ENCODE data around the gene KCNIP4.

Gene KCNIP4

DNA sequence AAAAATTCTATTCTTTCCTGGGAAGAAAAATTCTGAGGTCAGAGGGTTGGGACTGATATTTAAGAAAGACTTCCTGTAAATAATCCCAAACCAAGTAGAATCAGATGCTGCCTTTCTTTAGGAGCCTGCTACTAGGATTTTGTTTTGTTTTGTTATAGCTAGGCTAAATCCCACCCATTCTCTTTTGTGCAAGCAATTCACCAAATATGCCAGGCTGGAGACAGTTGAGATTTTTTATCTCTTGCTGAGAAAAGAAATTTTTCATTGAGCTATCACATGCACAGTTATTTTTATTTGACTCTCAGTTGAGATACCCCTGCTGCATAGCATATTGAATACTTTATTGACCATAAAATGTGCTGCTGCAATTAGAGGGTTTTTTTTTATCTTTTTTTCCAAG lies 196.0 kb downstream of the KCNIP4 start:
- DNase-seq: no peak

DNA sequence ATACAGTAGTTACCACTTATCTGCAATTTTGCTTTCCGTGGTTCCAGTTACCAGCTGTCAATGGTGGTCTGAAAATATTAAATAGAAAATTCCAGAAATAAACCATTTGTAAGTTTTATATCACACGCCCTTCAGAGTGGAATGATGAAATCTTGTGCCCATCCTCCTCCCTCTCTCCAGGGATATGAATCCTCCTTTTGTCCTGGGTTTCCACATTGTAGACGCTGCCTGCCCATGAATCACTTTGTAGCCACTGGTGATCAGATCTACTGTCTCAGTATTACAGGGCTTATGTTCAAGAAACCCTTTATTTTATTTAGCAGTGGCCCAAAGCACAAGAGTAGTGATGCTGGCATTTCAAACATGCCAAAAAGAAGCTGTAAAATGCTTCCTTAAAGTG lies 198.6 kb downstream of the KCNIP4 start:
- DNase-seq: no peak

DNA sequence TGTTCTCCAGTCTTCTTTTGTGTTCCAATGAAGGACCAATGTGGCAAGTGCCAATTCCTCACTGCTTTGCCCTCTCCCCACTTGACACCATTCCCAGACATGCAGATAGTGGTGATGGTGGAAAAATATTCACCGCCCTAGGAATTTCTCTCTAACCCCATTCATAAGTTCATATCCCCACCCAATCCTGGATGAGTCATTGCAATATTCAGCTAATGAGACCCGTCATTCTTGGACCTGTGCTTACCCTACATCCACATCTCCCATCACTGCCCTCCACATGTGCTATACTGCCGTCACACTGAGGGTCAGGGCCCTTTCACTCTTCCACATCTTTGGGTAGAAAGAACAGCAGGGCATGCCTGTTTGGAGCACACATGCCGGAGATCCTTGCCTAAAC lies 199.2 kb downstream of the KCNIP4 start:
- DNase-seq: no peak

DNA sequence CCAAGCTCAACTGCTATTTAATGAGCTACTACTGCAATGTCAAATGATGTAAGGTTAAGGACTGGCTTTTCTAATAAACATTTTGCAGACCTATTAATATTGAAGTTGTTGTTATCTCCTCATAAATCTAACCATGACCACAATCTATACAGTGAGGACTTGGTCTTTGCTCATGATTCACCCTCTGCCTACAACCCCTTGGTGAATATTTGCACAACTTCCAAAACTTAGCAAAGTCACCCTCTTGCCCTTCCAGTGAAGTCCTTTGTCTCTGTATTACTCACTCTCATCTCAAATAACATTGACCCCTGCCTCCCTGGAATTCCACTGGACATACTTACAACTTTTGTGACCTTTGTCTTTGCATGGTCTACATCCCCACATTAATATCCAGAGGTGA lies 204.5 kb downstream of the KCNIP4 start:
- DNase-seq: no peak

DNA sequence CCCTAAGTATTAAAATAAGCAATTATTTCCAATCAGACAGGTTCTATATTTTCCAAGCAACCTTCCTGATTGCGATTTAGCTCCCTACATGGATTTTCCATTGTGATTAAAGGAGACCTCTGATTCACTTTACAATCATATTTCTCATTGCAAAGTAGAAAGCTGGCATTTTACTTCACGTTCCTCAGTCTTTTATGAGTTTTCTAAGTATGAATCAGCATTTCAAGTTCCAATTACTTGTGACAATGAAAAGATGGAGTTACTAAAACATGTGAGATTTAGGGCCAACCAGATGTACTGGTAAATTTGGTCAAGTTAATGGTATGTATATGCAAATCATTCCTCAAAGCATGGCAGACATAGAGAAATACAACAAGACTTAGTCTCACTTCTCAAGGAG lies 206.2 kb downstream of the KCNIP4 start:
- no peak for DNase-seq

DNA sequence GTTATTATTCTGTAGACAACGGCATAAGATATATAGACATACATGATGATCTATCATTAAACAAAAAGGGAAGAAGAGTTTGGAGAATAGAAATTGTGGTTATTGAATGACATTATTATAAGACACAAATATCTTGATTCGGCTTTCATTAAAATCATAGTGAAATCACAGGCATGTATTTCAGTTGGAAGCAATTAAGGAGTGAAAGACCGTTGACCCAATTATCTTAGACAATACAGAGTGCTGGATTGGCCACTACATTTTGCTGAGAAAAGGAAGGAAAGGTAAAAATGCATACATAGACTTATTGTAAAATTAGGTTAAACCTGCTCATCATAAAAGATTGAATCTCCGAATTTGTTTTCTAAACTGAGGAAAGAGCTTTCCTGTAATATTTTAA lies 209.8 kb downstream of the KCNIP4 start:
- DNase-seq: no peak

DNA sequence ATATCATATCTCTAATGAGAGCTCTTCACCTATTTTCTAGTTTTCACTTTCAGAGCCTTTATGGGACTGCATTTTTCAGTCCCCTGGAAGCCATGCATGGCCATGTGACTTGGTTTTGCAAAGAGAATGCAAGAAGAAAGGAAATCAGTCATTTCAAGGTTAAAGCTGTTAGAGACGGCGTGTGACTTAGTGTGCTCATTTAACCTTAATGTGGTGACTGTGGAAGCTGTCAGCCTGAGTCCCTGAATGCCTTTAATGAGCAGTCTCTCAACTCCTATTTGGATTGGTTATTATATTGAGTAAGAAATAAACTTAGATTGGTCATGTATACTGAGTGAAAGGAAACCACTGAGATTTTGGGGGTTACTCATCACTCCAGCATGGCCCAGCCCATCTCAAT lies 212.7 kb downstream of the KCNIP4 start:
- DNase-seq: no peak

DNA sequence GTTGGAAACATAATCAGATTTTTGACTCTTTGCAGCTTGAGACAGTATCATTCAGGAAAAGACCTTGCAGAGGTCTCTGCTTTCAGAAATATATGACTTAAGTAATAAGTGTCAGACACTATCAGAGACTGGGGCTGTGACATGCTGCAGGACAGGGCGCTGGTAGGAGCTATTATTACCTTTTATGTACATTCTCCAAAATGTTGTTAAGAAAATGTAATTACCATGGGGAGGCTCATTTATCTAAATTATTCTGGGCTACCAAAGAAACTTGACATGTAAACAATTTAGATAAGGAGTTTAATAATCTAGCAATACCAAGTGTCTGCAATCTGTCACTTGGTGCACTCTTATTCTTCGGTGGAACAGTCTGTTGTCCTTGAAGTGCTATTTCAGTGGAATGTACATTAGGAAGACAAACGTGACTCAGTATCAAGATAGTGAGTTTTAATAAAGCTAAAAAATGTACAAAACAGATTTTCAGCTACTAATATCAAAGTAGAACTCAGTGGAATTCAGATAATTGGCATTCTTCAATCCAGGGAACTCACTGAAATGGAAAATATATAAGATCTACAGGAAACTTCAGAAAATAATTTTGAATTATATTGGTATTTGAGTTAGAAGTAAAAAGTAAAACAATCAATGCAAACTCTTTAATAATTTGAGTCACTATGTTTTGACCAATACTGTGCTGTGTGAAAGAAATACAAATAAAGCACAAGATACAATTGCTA lies 214.5 kb downstream of the KCNIP4 start:
- DNase-seq: no peak

DNA sequence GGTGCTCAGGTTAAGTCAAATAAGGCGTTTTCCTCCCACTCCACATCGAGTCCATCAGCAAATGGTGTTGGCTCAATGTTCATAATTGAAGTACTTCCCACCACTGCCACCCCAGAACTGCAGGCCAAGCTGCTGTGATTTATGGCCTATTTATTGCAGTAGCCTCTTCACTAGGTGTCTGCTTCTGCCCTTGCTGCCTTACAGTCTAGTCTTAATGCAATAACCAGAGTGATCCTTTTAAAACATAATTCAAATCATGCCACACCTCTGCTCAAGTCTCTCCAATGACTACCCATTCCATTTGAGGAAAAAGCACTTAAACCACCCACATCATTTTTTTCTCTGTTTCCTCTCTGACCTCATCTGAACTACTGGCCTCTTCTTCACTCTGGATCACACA lies 220.3 kb downstream of the KCNIP4 start:
- DNase-seq: no peak

DNA sequence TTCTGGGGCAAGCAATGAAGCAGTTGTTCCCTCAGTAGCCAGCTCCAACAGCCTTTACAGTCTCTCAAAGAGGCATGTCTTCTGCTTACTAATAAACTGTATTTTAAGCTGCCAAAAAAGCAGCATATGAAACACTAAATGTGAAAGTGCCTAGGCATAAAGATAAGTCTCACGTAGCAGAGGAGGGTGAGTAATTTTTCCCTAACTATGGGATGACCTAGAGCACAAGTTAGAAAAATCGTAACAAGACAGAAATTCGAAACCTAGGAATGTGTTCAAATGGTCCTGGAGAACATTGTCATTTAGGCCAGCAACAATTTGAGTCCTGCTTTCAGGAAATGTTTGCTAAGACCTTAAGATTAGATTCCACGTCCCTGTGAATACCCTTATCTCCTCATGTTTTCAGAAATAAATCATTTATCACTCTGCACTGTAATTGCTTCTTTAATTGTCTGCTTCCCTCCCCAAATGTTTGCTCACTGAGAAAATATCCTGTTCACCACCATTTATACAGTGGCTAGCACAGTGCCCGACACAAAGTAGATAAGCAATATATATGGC lies 222.2 kb downstream of the KCNIP4 start:
- no peak for DNase-seq

DNA sequence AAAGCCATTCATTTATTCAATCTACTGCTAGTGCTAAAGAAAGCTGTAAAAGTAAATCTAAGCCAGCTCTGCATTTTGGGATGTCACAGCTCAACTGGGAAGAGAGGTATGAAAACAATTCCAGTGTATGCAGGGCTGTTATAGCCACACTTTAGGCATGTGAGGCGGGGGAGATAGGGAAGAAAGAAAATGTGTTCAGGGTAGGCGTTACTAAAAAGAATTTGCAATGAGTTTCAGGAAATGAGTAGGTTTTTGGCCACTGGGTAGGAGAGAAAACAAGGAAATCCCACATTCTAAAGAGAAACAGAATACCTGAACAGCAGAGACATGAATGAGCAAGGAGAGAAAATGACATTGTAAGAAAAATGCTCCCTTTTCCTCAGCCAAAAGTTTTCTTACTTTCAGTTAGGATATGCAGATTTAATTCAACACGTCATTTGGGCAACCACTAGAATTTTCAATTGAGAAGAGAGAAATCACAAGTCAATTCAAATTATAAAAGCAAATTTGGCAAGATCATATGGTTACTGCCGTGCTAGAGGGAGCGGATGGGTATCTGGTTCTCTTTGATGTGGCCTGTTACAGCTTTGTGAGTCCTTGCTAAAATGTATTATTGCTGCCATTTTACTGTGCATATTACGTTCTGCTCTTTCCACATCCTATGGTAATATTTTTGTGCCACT lies 226.3 kb downstream of the KCNIP4 start:
- DNase-seq: no peak

DNA sequence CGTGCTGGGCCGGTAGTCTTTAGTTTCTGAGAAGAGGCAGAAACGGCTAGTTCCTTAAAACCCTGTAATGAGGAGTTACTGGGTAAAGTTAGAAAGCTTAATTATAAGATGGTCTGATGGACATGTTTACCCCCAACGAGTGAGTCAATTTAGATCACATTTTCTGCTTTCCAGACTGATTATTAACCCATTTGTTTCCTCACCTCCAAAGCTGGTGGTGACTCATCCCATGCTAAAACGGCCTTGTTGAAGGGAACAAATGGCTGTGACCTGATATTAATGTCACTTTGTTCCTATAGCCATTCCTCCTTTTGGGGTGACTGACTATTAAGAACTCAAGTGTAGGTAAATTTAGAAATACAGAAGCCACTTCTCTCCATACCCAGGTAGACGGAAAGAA lies 232.0 kb downstream of the KCNIP4 start:
- DNase-seq: no peak

DNA sequence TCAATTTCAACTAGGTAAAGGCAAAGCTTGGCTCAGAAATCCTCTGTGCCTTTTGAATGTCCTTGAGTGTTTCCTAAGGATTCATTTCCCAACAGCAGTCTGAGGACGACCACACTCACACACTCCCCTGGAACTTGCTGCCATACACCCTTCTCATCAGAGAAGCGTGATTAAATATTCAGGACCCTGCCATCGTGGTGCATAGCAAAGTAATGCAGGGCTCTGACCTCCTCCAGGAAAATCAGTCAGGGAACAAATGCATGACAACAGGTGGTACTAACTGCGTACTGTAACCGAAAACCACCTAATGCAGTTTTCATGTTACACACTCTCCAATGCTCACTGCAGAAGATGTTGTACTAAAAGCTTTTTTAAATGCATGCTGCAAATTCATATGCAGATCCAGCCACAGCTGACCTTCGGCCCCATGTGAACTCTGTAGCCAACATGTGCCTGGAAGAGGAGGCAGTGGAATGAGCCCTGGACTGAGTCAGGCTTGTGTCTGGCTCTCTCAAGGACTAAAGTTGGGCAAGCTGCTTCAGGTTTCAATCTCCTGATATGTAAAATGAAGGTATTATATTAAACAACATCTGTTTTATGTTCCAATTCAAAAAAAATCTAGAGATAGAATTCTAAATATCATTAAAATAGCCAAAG lies 238.3 kb downstream of the KCNIP4 start:
- no peak for DNase-seq

DNA sequence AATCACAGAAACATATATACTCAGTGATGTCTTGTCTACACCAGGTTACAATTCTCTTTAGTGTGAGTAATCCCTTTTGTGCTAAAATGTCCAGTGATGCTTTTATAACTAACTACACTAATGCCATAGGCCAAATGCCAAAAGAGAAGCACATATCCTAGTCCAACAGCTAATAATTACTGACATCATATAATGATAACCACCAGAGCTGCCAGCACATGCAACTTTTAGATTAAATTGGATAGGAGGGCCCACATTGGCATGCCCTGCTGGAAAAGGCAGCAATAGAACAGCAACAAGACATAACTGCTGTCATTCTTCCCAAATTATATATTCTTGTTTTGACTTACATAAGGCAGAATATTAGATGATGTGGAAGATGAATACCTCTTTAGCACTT lies 238.8 kb downstream of the KCNIP4 start:
- no peak for DNase-seq

DNA sequence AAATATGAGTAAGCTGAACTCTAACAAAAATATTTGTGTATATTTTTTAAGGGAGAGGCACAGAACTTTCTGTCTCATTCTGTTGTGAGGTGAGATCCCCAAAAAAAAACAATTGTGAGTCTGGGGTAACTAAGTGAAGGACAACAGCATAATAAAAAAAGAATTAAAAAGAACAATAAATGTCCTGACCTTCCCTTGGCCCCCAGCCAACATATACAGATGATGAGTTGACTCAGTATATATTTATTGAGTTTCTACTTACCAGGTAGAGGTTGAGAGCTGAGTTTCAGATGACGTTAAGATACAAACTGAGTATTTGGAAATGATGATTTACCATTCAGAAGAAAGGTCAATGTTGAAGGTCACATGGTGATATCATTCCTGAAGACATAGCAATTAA lies 239.5 kb downstream of the KCNIP4 start:
- no peak for DNase-seq

DNA sequence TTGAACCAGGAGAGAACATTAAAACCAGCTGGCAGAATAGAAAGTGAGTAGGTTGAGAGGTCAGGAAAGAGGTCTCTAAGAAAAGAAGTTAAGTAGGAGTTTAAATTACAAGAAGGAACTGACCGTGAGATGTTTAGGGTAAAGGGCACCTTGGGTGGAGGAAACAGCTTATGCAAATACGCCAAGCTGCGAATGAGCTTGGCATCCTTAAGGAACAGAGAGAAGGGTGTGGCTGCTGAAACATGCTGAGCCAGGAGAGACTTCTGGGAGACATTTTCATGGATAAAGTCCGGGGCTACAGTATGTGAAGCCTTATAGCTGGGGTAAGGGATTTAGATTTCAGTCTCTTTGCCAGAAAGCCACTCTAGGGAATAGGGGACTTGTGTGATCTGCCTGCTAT lies 249.1 kb downstream of the KCNIP4 start:
- DNase-seq: no peak

DNA sequence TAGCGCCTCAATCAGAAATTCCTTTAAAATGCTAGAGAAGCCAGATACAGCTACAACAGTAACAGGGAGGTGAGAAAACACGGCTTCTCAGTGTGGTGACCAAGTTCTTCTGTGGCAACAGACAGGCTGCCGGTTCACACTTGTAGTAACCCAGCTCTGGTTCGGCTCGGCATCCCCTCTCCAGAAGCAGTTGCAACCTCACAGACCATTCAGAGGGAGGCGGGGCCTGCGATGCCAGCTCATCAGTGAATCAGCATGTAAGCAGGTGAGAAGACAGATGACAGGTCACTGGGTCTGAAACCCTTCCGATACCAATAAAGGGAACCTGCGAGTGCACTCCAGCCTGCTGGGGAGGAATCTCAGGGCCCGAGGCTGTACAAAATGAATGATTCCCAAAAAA lies 251.0 kb downstream of the KCNIP4 start:
- DNase-seq: peak; percentile 18

DNA sequence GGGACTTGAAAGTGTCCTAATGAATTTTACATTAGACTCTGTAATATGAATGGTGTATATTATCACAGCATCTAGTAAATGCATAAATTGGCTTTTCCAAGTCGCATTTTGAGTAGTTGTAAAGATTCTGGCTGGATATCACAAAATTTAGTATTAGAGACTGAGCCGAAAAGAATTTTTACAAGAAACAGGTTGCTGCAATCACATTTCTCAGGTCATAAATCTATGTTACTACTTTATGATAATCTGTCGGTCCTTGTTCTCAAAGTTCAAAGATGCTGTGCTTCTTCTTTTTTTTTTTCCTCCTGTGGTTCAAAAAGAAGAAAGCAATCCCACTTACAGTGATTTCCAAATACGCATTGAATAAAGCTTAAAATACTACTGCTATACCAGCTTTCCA lies 253.4 kb downstream of the KCNIP4 start:
- DNase-seq: no peak

DNA sequence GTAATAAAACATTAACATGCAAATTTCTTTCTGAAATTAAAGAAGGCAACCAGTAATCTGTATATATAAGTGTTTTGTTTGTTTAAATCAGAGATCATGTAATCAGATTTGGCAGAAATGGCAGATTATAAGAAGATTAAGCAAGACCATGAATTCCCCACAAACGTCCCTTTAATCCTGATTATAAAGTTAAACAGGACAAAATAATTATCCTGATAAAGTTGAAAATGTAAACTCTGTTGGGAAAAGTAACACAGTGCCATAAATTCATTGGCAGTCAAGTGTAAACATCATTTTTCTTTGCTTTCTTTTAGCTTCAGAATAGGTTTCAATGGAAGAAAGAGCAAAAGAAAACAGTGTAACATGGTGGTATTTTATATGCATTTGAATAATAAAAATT lies 256.3 kb downstream of the KCNIP4 start:
- DNase-seq: no peak

DNA sequence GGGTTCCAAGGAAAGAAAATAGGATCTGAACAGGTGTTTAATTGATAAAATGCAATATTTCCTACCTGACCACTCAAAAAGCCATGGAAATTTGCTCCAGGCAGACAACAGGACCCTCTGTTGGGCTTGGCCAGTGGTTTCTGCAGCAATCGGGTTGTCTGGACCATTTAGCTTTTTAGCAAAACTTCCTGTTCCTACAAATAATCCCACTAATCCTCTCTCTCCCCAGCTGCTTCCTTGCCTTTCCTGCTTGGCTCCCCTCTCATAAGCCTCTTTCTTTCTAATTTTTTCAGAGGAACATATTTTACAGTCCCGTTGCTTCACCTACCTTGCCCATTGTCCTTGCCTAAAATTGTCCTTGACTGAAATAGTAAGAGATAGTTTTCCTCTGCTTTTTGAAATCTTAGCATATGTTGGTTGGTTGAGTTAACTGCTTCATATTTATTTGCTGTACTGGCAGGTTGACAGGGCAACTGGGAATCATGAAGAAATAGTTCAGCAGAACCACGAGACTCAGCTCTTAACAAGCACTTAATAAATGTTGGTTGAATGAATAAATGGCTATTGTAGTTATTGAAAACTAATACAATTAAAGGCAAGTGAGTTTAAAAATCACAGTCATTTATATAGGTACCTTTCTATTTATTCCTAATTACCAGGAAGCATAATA lies 259.8 kb downstream of the KCNIP4 start:
- DNase-seq: no peak

DNA sequence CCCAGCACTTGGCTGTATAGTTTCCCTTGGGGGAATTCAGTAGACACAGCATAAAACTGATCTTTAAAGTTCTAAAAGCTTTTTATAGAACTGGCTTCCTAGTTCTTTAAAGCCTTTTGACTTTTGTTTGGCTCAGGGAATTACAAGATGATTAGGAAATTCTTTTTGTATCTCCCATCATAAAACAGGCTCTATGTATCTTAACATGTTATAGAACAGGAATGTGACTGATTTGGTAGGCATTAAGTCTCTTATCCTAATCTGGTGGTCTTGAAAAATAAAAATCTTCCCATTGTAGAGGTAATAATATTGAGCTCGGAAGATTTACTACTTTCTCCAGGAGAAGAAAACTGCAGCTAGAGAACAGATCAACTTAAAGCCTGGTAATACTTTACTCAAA lies 262.7 kb downstream of the KCNIP4 start:
- DNase-seq: no peak

DNA sequence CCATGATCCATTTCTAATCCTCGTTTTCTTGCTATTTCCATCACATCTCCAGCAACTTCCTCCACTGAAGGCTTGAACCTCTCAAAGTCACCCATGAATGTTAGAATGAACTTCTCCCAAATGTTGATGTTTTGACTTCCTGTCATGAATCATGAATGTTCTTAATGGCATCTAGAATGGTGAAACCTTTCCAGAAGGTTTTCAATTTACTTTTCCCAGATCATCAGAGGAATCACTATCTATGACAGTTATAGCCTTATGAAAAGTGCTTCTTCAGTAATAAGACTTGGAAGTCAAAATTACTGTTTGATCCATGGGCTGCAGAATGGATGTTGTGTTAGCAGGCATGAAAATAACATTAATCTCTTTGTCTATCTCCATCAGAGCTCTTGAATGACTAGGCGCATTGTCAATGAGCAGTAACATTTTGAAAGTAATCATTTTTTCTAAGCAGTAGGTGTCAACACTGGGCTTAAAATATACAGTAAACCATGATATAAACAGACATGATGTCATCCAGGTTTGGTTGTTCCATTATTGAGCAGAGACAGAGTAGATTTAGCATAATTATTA lies 268.2 kb downstream of the KCNIP4 start:
- DNase-seq: no peak

DNA sequence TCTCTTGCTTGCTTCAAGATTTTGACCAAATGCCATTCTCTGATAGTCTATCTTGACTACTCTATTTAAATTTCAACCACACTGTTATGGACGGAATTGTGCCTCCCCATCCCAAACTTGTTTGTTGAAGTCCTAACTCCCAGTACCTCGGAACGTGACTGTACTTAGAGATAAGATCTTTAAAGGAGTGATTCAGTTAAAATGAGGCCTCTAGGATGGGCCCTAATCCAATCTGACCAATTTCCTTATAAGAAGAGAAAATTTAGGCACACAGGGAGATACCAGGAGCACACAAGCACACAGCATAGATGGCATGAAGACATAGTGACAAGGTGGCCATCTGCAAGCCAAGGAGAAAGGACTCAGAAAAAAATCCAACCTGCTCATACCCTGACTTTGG lies 269.9 kb downstream of the KCNIP4 start:
- no peak for DNase-seq
